SU-DHL-6 (cell line): Measurements from ENCODE around the gene ANO7.

ENCODE experiments used
- H2AFZ ChIP-seq: fragments of 200-600 bp; sonication (generic); 2 replicates; pipeline ENCODE4 v1.6.1; 2014; ENCODE audit warnings: low read depth, mild to moderate bottlenecking, moderate library complexity, mixed read lengths, antibody characterized with exemption, low read length; ENCODE audit not compliant: severe bottlenecking
- H3F3A ChIP-seq: fragments of 200-600 bp; shearing (Covaris generic); 2 replicates; pipeline ENCODE4 v1.6.0; 2016; ENCODE audit warnings: antibody characterized with exemption, mild to moderate bottlenecking; ENCODE audit not compliant: insufficient read depth
- H3K27ac ChIP-seq: fragments of 200-600 bp; sonication (generic); 2 replicates; pipeline ENCODE4 v1.5.1; 2016; ENCODE audit warnings: low read depth, mild to moderate bottlenecking, low read length, moderate library complexity, mixed read lengths
- H3K27me3 ChIP-seq: fragments of 200-600 bp; sonication (generic), shearing (Covaris generic); 2 replicates; pipeline ENCODE4 v1.6.0; 2014; ENCODE audit warnings: mild to moderate bottlenecking, low read length
- H3K36me3 ChIP-seq: fragments of 200-600 bp; sonication (generic); 2 replicates; pipeline ENCODE4 v1.6.1; 2014; ENCODE audit warnings: mild to moderate bottlenecking, low read length, mixed read lengths
- H3K4me2 ChIP-seq: fragments of 300-600, 200-600 bp; shearing (Covaris generic), sonication (generic); 2 replicates; pipeline ENCODE4 v1.6.0; 2014; ENCODE audit warnings: low read length, low read depth, mild to moderate bottlenecking; ENCODE audit not compliant: poor library complexity, severe bottlenecking
- H3K4me3 ChIP-seq: fragments of 200-600 bp; sonication (generic); 2 replicates; pipeline ENCODE4 v1.5.1; 2014; ENCODE audit warnings: antibody characterized with exemption, low read length, mild to moderate bottlenecking, mixed read lengths; ENCODE audit not compliant: insufficient read depth, poor library complexity, severe bottlenecking
- H3K79me2 ChIP-seq: fragments of 200-600 bp; sonication (generic); 2 replicates; pipeline ENCODE4 v1.6.1; 2014; ENCODE audit warnings: mild to moderate bottlenecking, low read length, moderate library complexity; ENCODE audit not compliant: insufficient read depth
- H3K9ac ChIP-seq: fragments of 200-600 bp; sonication (generic); 2 replicates; pipeline ENCODE4 v1.7.0; 2014; ENCODE audit warnings: mild to moderate bottlenecking, low read length
- H3K9me2 ChIP-seq: fragments of 200-600 bp; sonication (generic); replicated peaks from 2 replicates; pipeline ENCODE4 v1.6.1; 2014; ENCODE audit warnings: low read length; ENCODE audit not compliant: insufficient read depth
- H3K9me3 ChIP-seq: fragments of 200-600 bp; sonication (generic); 2 replicates; pipeline ENCODE4 v1.6.1; 2014; ENCODE audit warnings: low read length, mixed read lengths; ENCODE audit not compliant: insufficient read depth
- H4K20me1 ChIP-seq: fragments of 200-600 bp; sonication (generic); 2 replicates; pipeline ENCODE4 v1.6.1; 2014; ENCODE audit warnings: low read depth, mild to moderate bottlenecking, antibody characterized with exemption, low read length, moderate library complexity, mixed read lengths
- EZH2phosphoT487 ChIP-seq: fragments of 200-600 bp; sonication (generic), shearing (Covaris generic); conservative IDR thresholded peaks from 2 replicates; pipeline ENCODE4 v1.6.1; 2018; ENCODE audit warnings: mild to moderate bottlenecking, antibody characterized with exemption, low read length, moderate library complexity, mixed read lengths
- TF ChIP-seq, protein P1 (sequence below): fragments of 200-600 bp; sonication (generic); IDR thresholded peaks from one replicate; pipeline ENCODE4 v1.5.1; 2017; ENCODE audit warnings: antibody characterized with exemption, mild to moderate bottlenecking, low read length, moderate library complexity; ENCODE audit not compliant: insufficient read depth, poor library complexity, severe bottlenecking

ANO7 gene

DNA sequence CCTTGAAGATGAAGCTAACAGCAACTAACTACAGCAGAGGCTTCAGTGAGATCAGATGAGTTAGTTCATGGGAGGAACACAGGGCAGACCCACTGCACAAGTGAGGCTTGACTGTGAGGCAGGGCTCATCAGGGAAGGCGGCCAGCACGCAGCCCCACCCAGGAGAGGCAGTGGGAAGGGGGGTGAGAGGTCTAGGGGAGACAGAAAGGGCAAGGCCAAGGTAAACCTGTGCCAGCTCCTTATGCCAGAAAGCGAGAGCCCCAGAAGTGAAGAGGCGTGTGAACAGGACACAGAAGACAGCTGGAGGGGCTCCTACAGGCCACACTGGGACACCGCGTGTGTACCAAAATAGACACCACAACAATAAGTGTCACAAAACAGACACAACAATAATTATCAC, 48.6 kb downstream of the ANO7 start:
- Histone ChIP-seq H4K20me1 (no peaks in the 10 kb centered on the region), H3K4me2 (no peak overlapping the region), H3K4me3 (no peak overlapping the region), H3K9me2 (no peaks in the 10 kb centered on the region), H3K36me3 (peaks cover 9% of the 10 kb centered on the region), H3K9me3 (no peaks in the 10 kb centered on the region), H3K9ac (no peak overlapping the region), H3F3A (no peaks in the 10 kb centered on the region), H3K27ac (no peak overlapping the region), H2AFZ (no peak overlapping the region), H3K79me2 (no peaks in the 10 kb centered on the region), H3K27me3 (no peaks in the 10 kb centered on the region)
- TF ChIP-seq, protein P1, sequence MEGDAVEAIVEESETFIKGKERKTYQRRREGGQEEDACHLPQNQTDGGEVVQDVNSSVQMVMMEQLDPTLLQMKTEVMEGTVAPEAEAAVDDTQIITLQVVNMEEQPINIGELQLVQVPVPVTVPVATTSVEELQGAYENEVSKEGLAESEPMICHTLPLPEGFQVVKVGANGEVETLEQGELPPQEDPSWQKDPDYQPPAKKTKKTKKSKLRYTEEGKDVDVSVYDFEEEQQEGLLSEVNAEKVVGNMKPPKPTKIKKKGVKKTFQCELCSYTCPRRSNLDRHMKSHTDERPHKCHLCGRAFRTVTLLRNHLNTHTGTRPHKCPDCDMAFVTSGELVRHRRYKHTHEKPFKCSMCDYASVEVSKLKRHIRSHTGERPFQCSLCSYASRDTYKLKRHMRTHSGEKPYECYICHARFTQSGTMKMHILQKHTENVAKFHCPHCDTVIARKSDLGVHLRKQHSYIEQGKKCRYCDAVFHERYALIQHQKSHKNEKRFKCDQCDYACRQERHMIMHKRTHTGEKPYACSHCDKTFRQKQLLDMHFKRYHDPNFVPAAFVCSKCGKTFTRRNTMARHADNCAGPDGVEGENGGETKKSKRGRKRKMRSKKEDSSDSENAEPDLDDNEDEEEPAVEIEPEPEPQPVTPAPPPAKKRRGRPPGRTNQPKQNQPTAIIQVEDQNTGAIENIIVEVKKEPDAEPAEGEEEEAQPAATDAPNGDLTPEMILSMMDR, result no peak
- TF ChIP-seq EZH2phosphoT487, result no peak

DNA sequence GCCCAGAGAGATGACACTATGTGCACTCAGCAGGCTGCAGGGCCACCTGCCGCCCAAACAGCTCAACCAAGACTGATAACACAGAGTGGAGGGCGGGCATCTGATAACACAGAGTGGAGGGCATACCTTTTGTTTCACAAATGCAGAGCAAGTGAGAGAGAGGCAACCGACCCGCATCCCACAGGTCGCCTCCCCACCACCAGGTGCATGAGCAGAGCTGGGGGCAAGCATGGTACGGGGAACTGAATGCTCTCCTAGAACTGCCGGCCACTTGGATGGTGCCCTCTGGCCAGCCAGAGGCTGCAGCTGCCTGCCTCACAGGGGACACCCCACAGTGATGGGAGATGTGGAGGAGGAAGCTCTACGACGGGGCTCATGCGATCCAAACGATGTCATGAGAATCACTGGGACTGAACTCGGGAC, 49.5 kb downstream of the ANO7 start:
- Histone ChIP-seq H3F3A (no peaks in the 10 kb centered on the region), H3K36me3 (peaks cover 11% of the 10 kb centered on the region), H3K79me2 (no peaks in the 10 kb centered on the region), H3K9ac (no peak overlapping the region), H3K4me2 (no peak overlapping the region), H3K4me3 (no peak overlapping the region), H4K20me1 (no peaks in the 10 kb centered on the region), H3K27ac (no peak overlapping the region), H3K27me3 (no peaks in the 10 kb centered on the region), H3K9me3 (no peaks in the 10 kb centered on the region), H3K9me2 (no peaks in the 10 kb centered on the region), H2AFZ (no peak overlapping the region)
- TF ChIP-seq, protein P1, result no peak
- TF ChIP-seq EZH2phosphoT487, result no peak

DNA sequence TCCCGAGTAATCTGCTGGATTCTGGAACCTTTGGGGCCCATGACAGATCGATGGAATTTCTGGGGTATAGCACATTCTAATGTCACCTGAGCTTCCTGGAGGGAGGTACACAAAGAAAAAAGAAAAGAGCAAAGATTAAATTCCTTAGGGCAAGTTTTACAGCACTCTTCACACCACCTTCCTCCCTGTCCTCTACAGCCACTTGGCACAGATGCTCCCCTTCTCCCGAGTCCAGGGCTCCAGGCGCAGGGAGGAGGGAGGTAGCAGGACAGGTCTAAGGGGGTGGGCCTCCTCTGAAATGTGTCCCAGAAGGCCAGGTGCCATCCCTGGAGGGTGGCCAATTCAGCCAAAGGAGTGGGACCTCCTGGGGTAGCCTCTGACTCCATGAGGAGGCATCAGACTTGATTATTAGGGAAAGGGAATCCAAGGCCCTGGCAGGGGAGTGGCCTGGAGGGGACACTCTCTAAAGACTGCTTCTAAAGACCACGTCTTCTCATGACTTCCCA, 50.3 kb downstream of the ANO7 start:
- Histone ChIP-seq H3K27me3 (no peaks in the 10 kb centered on the region), H2AFZ (no peak overlapping the region), H3K4me3 (no peak overlapping the region), H3K9ac (no peak overlapping the region), H3F3A (no peaks in the 10 kb centered on the region), H3K27ac (no peak overlapping the region), H3K9me3 (no peaks in the 10 kb centered on the region), H3K9me2 (no peaks in the 10 kb centered on the region), H3K36me3 (peaks cover 11% of the 10 kb centered on the region), H3K79me2 (no peaks in the 10 kb centered on the region), H4K20me1 (no peaks in the 10 kb centered on the region), H3K4me2 (no peak overlapping the region)
- TF ChIP-seq EZH2phosphoT487, result no peak
- TF ChIP-seq, protein P1, result no peak
